ENCODE results near the gene INTS6L. TPM values are rescaled to one million over a fixed set of nuclear protein-coding genes. Genes with fewer than 3 reads are reported as not detected.

The INTS6L gene
- total and polyA plus RNA-seq, 3 donors from 2014 or later = 15.0 to 47.6 (median 41.3) TPM

- Histone ChIP-seq H3K36me3 (ENCODE audit: low read depth, missing control alignments) (no peaks in the 10 kb centered on the region), H3K4me1 (no peaks in the 10 kb centered on the region), H3K27ac (no peak overlapping the region), H3K4me3 (no peak overlapping the region), H3K27me3 (no peaks in the 10 kb centered on the region), H3K9me3 (no peaks in the 10 kb centered on the region)
- DNase-seq = no peak
- intact Hi-C loops (cut with DNase I; ENCODE audit: low total_unique reads) = no loop called here
- no peak for TF ChIP-seq POLR2A (IDR thresholded peaks at IDR 0.05)
- 47 to 63% methylated on average over 2 of the region's 2 CpGs for WGBS, 2 donors
Measured at GRCh38 chrX:135543924-135544323, 23.5 kb downstream of the INTS6L start.

DNA sequence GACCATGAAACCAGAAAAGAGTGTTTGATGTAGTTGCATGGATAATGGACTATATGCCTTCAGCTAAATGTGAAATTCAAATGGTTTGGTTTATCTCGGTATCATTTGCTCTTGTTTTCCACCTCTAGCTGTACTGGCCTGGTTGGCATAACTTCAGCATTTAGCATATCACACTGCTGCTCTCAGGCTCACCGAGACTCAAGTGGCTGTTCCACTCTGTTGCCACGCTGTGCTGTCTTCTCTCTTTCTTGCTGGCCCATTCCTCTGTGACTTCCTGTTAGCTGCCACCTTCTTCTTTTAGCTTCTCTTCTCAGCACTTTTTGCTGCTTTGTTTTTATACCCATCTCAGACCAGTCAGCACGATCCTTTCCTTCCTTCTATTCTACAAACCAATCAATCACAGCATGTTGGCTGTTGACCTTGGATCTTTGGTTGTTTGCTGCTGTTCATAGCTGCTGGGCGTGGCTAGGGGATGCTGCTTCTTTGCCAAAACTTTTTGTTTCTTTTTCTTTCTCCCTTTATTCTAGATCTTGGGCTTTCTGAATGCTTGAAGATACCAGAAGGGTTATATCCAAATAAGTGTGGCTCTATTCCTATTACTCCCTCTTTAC is 24.0 kb downstream of the INTS6L start:
- H3K4me1 ChIP-seq = no peaks in the 10 kb centered on the region
- no peak overlapping the region for H3K27ac ChIP-seq
- 43 to 52% methylated on average over 5 of the region's 5 CpGs for WGBS, 2 donors
- H3K27me3 ChIP-seq = no peaks in the 10 kb centered on the region
- TF ChIP-seq, protein P1, sequence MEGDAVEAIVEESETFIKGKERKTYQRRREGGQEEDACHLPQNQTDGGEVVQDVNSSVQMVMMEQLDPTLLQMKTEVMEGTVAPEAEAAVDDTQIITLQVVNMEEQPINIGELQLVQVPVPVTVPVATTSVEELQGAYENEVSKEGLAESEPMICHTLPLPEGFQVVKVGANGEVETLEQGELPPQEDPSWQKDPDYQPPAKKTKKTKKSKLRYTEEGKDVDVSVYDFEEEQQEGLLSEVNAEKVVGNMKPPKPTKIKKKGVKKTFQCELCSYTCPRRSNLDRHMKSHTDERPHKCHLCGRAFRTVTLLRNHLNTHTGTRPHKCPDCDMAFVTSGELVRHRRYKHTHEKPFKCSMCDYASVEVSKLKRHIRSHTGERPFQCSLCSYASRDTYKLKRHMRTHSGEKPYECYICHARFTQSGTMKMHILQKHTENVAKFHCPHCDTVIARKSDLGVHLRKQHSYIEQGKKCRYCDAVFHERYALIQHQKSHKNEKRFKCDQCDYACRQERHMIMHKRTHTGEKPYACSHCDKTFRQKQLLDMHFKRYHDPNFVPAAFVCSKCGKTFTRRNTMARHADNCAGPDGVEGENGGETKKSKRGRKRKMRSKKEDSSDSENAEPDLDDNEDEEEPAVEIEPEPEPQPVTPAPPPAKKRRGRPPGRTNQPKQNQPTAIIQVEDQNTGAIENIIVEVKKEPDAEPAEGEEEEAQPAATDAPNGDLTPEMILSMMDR (IDR thresholded peaks at IDR 0.05) = no peak
- TF ChIP-seq POLR2A (IDR thresholded peaks at IDR 0.05) = no peak
- no peaks in the 10 kb centered on the region for H3K9me3 ChIP-seq
- no peaks in the 10 kb centered on the region for H3K36me3 ChIP-seq (ENCODE audit: low read depth, missing control alignments)
- peak; percentile 20 for DNase-seq
- intact Hi-C loops (cut with DNase I; ENCODE audit: low total_unique reads) = no loop called here
- H3K4me3 ChIP-seq = no peak overlapping the region

- Histone ChIP-seq H3K9me3 (no peaks in the 10 kb centered on the region), H3K27me3 (no peaks in the 10 kb centered on the region), H3K36me3 (ENCODE audit: low read depth, missing control alignments) (no peaks in the 10 kb centered on the region), H3K4me1 (no peaks in the 10 kb centered on the region), H3K4me3 (no peak overlapping the region), H3K27ac (no peak overlapping the region)
- intact Hi-C loops (cut with DNase I; ENCODE audit: low total_unique reads) = no loop called here
- TF ChIP-seq, protein P1 (IDR thresholded peaks at IDR 0.05) = no peak
- TF ChIP-seq POLR2A (IDR thresholded peaks at IDR 0.05) = no peak
- DNase-seq = no peak
- WGBS, 2 donors = 84 to 87% methylated on average over 3 to 4 of the region's 4 CpGs
Measured at GRCh38 chrX:135547767-135548166, 27.3 kb downstream of the INTS6L start.

DNA sequence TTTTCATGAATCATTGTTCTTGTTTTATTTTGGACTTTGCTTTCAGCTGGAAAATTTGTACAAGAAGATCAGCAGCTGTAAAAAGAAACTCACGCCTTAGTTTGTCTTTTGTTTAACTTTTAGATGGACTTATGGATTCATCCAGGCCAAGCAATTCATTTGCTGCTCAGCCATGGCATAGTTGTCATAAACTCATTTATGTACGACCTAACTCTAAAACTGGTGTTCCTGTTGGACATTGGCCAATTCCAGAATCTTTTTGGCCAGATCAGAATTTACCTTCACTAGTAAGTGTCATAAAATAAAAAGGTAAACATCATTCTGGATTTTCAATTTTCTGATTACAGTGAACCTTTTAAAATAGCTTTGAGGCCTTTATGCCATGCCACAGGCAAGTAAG is 29.1 kb downstream of the INTS6L start:
- DNase-seq = no peak
- Histone ChIP-seq H3K9me3 (no peaks in the 10 kb centered on the region), H3K4me3 (no peak overlapping the region), H3K27me3 (no peaks in the 10 kb centered on the region), H3K36me3 (ENCODE audit: low read depth, missing control alignments) (no peaks in the 10 kb centered on the region), H3K27ac (no peak overlapping the region), H3K4me1 (no peaks in the 10 kb centered on the region)
- intact Hi-C loops (cut with DNase I; ENCODE audit: low total_unique reads) = no loop called here
- TF ChIP-seq, protein P1 (IDR thresholded peaks at IDR 0.05) = no peak
- no peak for TF ChIP-seq POLR2A (IDR thresholded peaks at IDR 0.05)
- 87 to 93% methylated on average over 2 of the region's 2 CpGs for WGBS, 2 donors

GRCh38 chrX:135556055-135556454 is 35.6 kb downstream of the INTS6L start:
- intact Hi-C loops (cut with DNase I; ENCODE audit: low total_unique reads) = no loop called here
- no peak for DNase-seq
- TF ChIP-seq POLR2A (IDR thresholded peaks at IDR 0.05) = no peak
- TF ChIP-seq, protein P1 (IDR thresholded peaks at IDR 0.05) = no peak
- Histone ChIP-seq H3K9me3 (no peaks in the 10 kb centered on the region), H3K27me3 (no peaks in the 10 kb centered on the region), H3K27ac (no peak overlapping the region), H3K4me1 (no peaks in the 10 kb centered on the region), H3K36me3 (ENCODE audit: low read depth, missing control alignments) (no peaks in the 10 kb centered on the region), H3K4me3 (no peak overlapping the region)
- WGBS, 2 donors = 81 to 90% methylated on average over 3 of the region's 3 CpGs

Measured in testis (tissue), 3 donors.